Astrocyte (in vitro differentiated cells and primary cell): ENCODE measurements around the gene SLC7A5. TPM values are rescaled to one million over a fixed set of nuclear protein-coding genes. Genes with fewer than 3 reads are reported as not detected.

ENCODE experiments used
- DNase-seq: peaks from one replicate; pipeline ENCODE4 v3.0.0-alpha.2; 2010; ENCODE audit warnings: low read depth
- FAIRE-seq: peaks from 2 replicates; lab custom pipeline; 2011; peaks lifted over from hg19 to GRCh38; lab: Jason Lieb, UNC
- H2AFZ ChIP-seq: 2 replicates; pipeline ENCODE4 v1.6.0; 2012; ENCODE audit warnings: low read depth, low read length, inconsistent platforms
- H3K27ac ChIP-seq: 2 replicates; pipeline ENCODE4 v1.5.1; 2011; ENCODE audit warnings: low read depth, low read length, inconsistent platforms
- H3K27me3 ChIP-seq: 2 replicates; pipeline ENCODE4 v1.6.0; 2011; ENCODE audit warnings: low read length, inconsistent platforms; ENCODE audit not compliant: insufficient read depth
- H3K36me3 ChIP-seq: 2 replicates; pipeline ENCODE4 v1.5.1; 2011; ENCODE audit warnings: low read length, inconsistent platforms; ENCODE audit not compliant: insufficient read depth
- H3K4me1 ChIP-seq: 2 replicates; pipeline ENCODE4 v1.5.1; 2011; ENCODE audit warnings: low read length, inconsistent platforms; ENCODE audit not compliant: insufficient read depth
- H3K4me2 ChIP-seq: 2 replicates; pipeline ENCODE4 v1.6.0; 2012; ENCODE audit warnings: low read length, inconsistent platforms
- H3K4me3 ChIP-seq: 2 replicates; pipeline ENCODE4 v1.5.1; 2011; ENCODE audit warnings: low read depth, mild to moderate bottlenecking, low read length, inconsistent platforms; ENCODE audit not compliant: insufficient read depth
- H3K79me2 ChIP-seq: 2 replicates; pipeline ENCODE4 v1.6.0; 2012; ENCODE audit warnings: mild to moderate bottlenecking, low read length, inconsistent platforms; ENCODE audit not compliant: insufficient read depth
- H3K9ac ChIP-seq: 2 replicates; pipeline ENCODE4 v1.6.0; 2012; ENCODE audit warnings: mild to moderate bottlenecking, low read length, inconsistent platforms
- H3K9me3 ChIP-seq: 2 replicates; pipeline ENCODE4 v1.5.1; 2012; ENCODE audit warnings: low read depth, mild to moderate bottlenecking, low read length, inconsistent platforms; ENCODE audit not compliant: insufficient read depth
- H4K20me1 ChIP-seq: 2 replicates; pipeline ENCODE4 v1.6.0; 2012; ENCODE audit warnings: low read length, inconsistent platforms; ENCODE audit not compliant: insufficient read depth
- H3K27ac Mint-ChIP-seq: one replicate; pipeline ENCODE4 v1.8.0; 2021; ENCODE audit warnings: mild to moderate bottlenecking, mixed read lengths; ENCODE audit not compliant: unreplicated experiment
- H3K27me3 Mint-ChIP-seq: one replicate; pipeline ENCODE4 v1.8.0; 2021; ENCODE audit warnings: low read depth, mixed read lengths; ENCODE audit not compliant: unreplicated experiment
- H3K36me3 Mint-ChIP-seq: one replicate; pipeline ENCODE4 v1.8.0; 2021; ENCODE audit warnings: low read depth, mixed read lengths; ENCODE audit not compliant: unreplicated experiment
- H3K4me1 Mint-ChIP-seq: one replicate; pipeline ENCODE4 v1.8.0; 2021; ENCODE audit warnings: low read depth, mixed read lengths; ENCODE audit not compliant: unreplicated experiment
- H3K4me3 Mint-ChIP-seq: one replicate; pipeline ENCODE4 v1.8.0; 2021; ENCODE audit warnings: mild to moderate bottlenecking, moderate library complexity, mixed read lengths; ENCODE audit not compliant: unreplicated experiment
- H3K9me3 Mint-ChIP-seq: one replicate; pipeline ENCODE4 v1.8.0; 2021; ENCODE audit warnings: mild to moderate bottlenecking, mixed read lengths; ENCODE audit not compliant: unreplicated experiment
- CTCF ChIP-seq: IDR thresholded peaks from 2 replicates; pipeline ENCODE4 v1.5.1; 2011; ENCODE audit warnings: low read depth, mild to moderate bottlenecking, inconsistent platforms, low read length, moderate library complexity; ENCODE audit not compliant: insufficient read depth
- EZH2 ChIP-seq: IDR thresholded peaks from 2 replicates; pipeline ENCODE4 v1.6.1; 2012; ENCODE audit warnings: mild to moderate bottlenecking, low read length, inconsistent platforms; ENCODE audit not compliant: insufficient read depth
- total RNA-seq: library from RNA; stranded (reverse); gene quantifications from 2 replicates; pipeline ENCODE4 v1.2.1, GENCODE V29; 2021

Gene SLC7A5
- total RNA-seq, 1 donor from 2014 or later, result 815 TPM

DNA sequence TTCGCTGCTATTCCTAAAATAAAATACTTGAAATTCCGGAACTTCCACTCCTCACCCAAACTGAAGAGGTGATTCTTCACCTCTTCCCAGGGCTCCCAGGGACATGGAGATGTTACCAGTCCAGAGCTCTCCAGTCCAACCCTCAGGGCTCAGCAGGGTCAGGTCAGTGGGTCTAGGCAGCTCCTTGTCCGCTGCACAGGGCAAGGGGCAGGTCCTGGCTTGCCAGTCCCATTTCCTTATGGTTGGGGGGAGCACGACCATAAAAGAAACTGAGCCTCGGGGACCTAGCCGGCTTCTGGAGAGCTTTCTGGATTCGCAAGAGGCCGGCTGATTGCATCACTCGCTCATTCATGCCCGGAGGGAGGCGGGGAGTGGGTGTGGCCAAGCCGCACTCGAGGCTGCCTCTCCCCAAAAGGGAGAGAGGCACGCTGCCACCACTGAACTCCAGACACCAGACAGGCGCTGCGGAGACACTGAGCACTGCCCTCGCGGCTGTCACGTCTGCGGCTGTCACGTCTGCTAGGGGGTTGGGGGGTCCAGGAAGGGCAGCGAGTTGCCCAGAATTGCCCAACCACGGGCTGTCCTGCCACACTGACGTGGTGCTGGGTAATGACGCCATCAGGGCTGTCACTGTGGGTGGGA lies 15.8 kb downstream of the SLC7A5 start:
- Mint-ChIP-seq H3K36me3 (peaks cover 14% of the 10 kb centered on the region), H3K27ac (peak overlapping the region; percentile 99), H3K27me3 (no peaks in the 10 kb centered on the region), H3K4me1 (peaks cover 53% of the 10 kb centered on the region), H3K9me3 (no peaks in the 10 kb centered on the region), H3K4me3 (peak overlapping the region; percentile 78)
- Histone ChIP-seq H3K4me3 (peak overlapping the region; percentile 37), H3K9ac (peak overlapping the region; percentile 81), H3K4me1 (peaks cover 54% of the 10 kb centered on the region), H3K9me3 (no peaks in the 10 kb centered on the region), H3K36me3 (peaks cover 17% of the 10 kb centered on the region), H4K20me1 (peaks cover 92% of the 10 kb centered on the region), H2AFZ (no peak overlapping the region), H3K27me3 (no peaks in the 10 kb centered on the region), H3K79me2 (peaks cover 97% of the 10 kb centered on the region), H3K27ac (peak overlapping the region; percentile 73), H3K4me2 (peak overlapping the region; percentile 80)
- TF ChIP-seq EZH2 (no peak), CTCF (no peak)
- DNase-seq (peak; percentile 80), FAIRE-seq (no peak)

DNA sequence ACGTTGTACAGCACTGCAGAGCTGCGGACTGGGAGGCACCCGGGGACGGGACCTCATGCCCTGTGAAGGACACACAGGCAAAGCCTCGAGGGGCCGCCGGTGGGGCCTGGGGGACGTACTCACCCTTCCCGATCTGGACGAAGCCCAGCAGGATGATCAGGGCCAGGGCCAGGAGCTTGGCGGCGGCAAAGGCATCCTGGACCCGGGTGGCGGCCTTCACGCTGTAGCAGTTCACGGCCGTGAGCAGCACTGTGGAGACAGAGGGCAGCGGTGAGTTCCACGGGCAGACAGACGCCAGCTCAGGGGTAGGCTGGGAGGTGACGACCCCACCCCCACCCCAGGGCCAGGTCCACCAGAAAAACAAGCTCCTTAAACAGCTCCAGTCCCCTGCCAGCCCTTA lies 17.7 kb downstream of the SLC7A5 start:
- no peak for TF ChIP-seq EZH2
- no peak for TF ChIP-seq CTCF
- Mint-ChIP-seq H3K27me3 (no peaks in the 10 kb centered on the region), H3K4me3 (no peak overlapping the region), H3K27ac (peak overlapping the region; percentile 93), H3K9me3 (no peaks in the 10 kb centered on the region), H3K36me3 (peaks cover 7% of the 10 kb centered on the region), H3K4me1 (peaks cover 37% of the 10 kb centered on the region)
- no peak overlapping the region for H2AFZ ChIP-seq
- DNase-seq, result no peak
- peaks cover 92% of the 10 kb centered on the region for H4K20me1 ChIP-seq
- H3K79me2 ChIP-seq, result peaks cover 97% of the 10 kb centered on the region
- H3K4me2 ChIP-seq, result no peak overlapping the region
- no peak overlapping the region for H3K27ac ChIP-seq
- H3K9ac ChIP-seq, result no peak overlapping the region
- FAIRE-seq, result no peak
- H3K4me1 ChIP-seq, result peaks cover 53% of the 10 kb centered on the region
- no peak overlapping the region for H3K4me3 ChIP-seq
- no peaks in the 10 kb centered on the region for H3K9me3 ChIP-seq
- H3K27me3 ChIP-seq, result no peaks in the 10 kb centered on the region
- H3K36me3 ChIP-seq, result peaks cover 18% of the 10 kb centered on the region

GRCh38 chr16:87851141-87851587 lies 18.1 kb downstream of the SLC7A5 start:
- TF ChIP-seq EZH2, result no peak
- no peak for TF ChIP-seq CTCF
- Histone ChIP-seq H3K36me3 (peaks cover 18% of the 10 kb centered on the region), H3K9me3 (no peaks in the 10 kb centered on the region), H2AFZ (no peak overlapping the region), H3K79me2 (peaks cover 97% of the 10 kb centered on the region), H3K4me3 (no peak overlapping the region), H3K4me2 (no peak overlapping the region), H3K27me3 (no peaks in the 10 kb centered on the region), H3K27ac (no peak overlapping the region), H3K9ac (peak overlapping the region; percentile 27), H3K4me1 (peaks cover 49% of the 10 kb centered on the region), H4K20me1 (peaks cover 93% of the 10 kb centered on the region)
- peaks cover 36% of the 10 kb centered on the region for H3K4me1 Mint-ChIP-seq
- DNase-seq, result no peak
- no peak for FAIRE-seq
- peak overlapping the region; percentile 93 for H3K27ac Mint-ChIP-seq
- no peaks in the 10 kb centered on the region for H3K27me3 Mint-ChIP-seq
- peaks cover 7% of the 10 kb centered on the region for H3K36me3 Mint-ChIP-seq
- no peaks in the 10 kb centered on the region for H3K9me3 Mint-ChIP-seq
- peak overlapping the region; percentile 66 for H3K4me3 Mint-ChIP-seq
